Subcutaneous adipose tissue (tissue), 4 donors: ENCODE data around the gene CMTM8. TPM values are rescaled to one million over a fixed set of nuclear protein-coding genes. Genes with fewer than 3 reads are reported as not detected.

Source experiments
- total RNA-seq, 4 donors: library from RNA; depleted of rRNA; stranded (reverse); fragments of >200 nt; gene quantifications; one replicate each; pipeline ENCODE4 v1.1.0, GENCODE V29; 2016
- TF ChIP-seq, protein P1 (sequence below): fragments of 450-650 bp; IDR thresholded peaks from one replicate; pipeline ENCODE4 v1.5.1; 2016; ENCODE audit warnings: low read depth, mild to moderate bottlenecking, control low read depth, antibody characterized with exemption, moderate library complexity

Gene CMTM8, protein sequence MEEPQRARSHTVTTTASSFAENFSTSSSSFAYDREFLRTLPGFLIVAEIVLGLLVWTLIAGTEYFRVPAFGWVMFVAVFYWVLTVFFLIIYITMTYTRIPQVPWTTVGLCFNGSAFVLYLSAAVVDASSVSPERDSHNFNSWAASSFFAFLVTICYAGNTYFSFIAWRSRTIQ
- 10 to 100 TPM in 1 of 4 donors, 1 to 10 TPM in 3; 1.9 to 10.5 (median 4.8) TPM for total RNA-seq

DNA sequence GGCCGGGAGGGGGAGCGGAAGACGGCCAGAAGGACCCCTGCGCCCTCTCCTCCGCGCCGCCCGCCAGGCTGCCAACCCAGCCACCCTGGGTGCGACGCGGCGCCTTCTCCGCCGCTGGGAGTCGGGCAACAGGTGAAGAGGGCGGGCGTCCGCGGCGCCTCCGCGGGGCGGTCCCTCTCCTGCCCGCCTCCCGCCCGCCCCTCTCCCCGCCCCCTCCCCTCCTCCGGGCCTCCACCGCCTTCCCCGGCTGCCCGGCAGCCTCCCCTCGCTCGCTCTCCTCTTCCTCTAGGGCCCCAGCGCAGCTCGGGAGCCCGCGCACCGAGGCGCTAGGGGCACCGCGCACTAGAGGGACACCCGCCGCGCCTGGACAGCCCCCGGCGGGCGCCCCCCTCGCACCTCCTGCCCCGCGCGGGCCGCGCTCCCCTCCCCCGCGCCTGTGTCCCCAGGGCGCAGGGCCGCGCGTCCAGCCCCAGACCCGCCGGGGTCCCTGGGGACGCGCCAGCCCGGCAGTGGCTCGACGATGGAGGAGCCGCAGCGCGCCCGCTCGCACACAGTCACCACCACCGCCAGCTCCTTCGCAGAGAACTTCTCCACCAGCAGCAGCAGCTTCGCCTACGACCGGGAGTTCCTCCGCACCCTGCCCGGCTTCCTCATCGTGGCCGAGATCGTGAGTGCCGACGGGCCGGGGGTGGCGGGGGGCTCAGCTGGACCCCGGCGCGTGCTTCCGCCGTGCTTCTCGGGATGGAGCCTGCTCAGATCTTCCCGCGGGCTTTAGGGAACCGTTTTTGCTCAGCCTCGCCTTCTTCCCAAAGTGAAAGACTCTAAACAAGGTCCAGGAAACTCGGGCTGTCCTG is at the start of gene CMTM8:
Gene CMTM8, plus strand, starts transcription at position 228 of the 854 bp plus-strand sequence. Its CDS starts 293 bp downstream, at position 521.
- TF ChIP-seq, protein P1, sequence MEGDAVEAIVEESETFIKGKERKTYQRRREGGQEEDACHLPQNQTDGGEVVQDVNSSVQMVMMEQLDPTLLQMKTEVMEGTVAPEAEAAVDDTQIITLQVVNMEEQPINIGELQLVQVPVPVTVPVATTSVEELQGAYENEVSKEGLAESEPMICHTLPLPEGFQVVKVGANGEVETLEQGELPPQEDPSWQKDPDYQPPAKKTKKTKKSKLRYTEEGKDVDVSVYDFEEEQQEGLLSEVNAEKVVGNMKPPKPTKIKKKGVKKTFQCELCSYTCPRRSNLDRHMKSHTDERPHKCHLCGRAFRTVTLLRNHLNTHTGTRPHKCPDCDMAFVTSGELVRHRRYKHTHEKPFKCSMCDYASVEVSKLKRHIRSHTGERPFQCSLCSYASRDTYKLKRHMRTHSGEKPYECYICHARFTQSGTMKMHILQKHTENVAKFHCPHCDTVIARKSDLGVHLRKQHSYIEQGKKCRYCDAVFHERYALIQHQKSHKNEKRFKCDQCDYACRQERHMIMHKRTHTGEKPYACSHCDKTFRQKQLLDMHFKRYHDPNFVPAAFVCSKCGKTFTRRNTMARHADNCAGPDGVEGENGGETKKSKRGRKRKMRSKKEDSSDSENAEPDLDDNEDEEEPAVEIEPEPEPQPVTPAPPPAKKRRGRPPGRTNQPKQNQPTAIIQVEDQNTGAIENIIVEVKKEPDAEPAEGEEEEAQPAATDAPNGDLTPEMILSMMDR = no peak

DNA sequence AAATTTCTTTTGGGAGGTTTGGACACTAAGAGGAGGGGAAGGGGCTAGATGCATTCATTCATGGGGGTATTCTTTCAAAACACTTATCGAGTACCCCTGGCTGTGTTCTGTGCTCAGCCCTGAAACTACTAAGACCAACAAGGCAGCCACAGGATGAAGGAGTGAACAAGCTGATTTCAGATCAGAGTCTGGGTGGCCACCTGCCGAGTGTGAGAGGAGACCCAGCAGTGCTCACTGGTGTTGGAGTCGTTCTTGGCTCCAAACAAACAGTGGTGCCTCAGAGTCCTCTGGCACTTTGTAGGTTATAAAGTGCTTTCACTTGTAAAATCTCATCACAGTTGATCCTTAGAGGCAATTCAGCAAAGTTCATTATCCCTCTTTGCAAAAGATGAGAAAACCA is 48.8 kb upstream of the CMTM8 start:
- TF ChIP-seq, protein P1 = no peak

DNA sequence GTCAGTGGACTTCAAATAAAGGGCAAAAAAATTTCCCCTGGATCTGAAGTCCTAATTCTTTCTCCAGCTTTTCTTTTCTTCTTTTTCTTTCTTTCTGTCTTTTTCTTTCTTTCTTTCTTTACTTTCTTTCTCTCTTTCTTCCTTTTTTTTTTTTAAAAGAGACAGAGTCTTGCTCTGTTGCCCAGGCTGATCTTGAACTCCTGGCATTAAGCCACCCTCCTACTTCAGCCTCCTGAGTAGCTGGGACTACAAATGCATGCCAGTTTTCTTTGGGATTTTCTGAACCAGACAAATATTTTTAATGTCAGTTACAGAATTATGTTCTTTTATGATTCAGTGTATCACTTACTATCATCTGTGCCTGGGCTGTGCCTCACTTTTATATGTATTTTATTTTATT is 45.4 kb upstream of the CMTM8 start:
- TF ChIP-seq, protein P1 = no peak

DNA sequence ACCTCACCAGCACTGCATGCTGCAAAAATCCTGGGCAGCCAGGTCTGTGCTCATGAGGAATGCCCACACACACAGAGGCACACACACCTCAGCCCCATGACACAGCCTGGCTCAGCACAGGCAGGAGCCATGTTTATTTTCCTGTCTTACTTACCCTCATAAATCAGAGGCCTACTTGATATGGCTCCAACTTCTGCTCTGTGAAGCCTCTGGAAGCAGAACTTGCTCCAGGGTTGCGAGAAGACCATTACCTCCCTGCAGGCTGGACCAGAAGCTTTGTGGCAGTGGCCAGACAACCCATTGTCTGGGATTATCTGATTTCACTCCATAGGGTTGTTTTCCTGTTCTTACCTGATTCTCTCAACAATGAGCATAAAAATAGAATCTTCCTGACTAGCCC is 43.8 kb upstream of the CMTM8 start:
- TF ChIP-seq, protein P1 = no peak

DNA sequence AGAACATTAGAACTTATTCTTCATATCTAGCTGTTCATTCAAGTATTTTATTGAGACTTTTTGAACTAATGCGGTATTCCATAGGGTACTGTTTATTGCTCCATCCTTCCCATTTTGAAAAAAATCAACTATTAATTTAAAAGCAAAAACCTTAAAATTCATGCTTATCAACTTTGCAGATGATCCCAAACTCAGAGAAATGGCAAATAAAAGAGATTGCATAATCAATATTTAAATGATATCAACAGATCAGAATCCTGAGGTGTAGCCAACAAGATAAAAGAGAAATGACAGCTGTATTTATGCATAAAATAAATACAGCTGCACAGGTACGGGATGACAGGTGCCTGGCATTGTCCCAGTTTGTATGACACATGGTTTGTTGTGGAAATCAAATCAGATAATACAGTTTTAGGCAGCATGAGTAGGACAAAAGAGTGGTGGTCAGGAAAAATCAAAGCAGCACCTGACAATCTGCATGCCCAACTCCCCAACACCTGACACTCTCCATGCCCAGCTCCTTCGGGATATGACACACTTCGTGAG is 42.4 kb upstream of the CMTM8 start:
- TF ChIP-seq, protein P1 = no peak

DNA sequence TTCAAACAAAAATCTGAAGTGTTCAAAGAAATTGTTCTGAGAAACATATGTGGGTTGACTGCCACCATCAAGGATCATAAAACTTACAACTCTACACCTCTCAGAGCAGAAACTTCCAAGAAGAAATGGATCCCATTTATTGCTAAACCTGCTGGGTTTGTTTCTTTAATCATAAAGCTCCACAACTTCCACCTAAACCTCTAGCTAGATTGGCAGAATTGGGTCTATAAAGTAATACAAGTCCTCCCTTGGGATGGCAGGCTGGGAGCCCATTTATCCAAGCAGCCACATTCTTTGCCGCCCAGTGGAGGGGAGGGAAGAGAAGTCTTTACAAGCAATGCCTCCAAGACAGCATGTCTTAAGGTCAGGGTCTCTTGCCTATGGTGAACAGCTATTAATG is 40.5 kb upstream of the CMTM8 start:
- TF ChIP-seq, protein P1 = no peak

DNA sequence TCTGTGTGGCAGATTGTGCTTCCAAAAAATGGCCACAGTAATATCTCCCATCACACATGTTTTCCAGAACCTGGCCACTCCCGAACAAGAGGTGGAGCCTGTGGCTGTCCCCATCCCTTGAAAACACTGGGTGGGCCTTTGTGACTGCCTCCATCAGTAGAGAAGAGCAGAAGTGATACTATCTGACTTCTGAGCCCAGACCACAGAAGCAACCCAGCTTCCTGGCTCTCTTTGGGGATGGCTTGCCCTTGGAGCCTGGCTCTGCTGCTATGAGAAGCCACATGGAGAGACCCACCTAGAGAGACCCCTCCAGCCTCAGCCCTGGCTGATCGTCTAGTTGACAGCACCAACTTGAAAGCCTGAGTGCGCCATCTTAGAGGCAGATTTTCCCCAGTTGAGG is 39.8 kb upstream of the CMTM8 start:
- TF ChIP-seq, protein P1 = no peak
